Ovary (tissue), 9 donors: ENCODE measurements around the gene MEDAG. TPM values are rescaled to one million over a fixed set of nuclear protein-coding genes. Genes with fewer than 3 reads are reported as not detected.
A peak's percentile ranks its signal among the peaks of the same experiment; 100 is the strongest.

ENCODE experiments used
- DNase-seq, 5 donors: peaks; one replicate each; pipeline ENCODE4 v3.0.0-alpha.2; 2019 to 2020
- H3K27ac ChIP-seq, 2 donors: fragments of 200-600 bp; one replicate each; pipeline versions ENCODE4 v1.5.1 to v1.8.0; 2019 to 2022
- H3K27me3 ChIP-seq: fragments of 200-600 bp; one replicate; pipeline ENCODE4 v1.8.0; 2022
- H3K36me3 ChIP-seq: fragments of 200-600 bp; sonication (generic); one replicate; pipeline ENCODE4 v1.5.1; 2019
- H3K4me1 ChIP-seq: one replicate; pipeline ENCODE4 v1.8.1; 2013; ENCODE audit warnings: mild to moderate bottlenecking, moderate library complexity; ENCODE audit not compliant: insufficient read depth
- H3K4me3 ChIP-seq: fragments of 200-600 bp; sonication (generic); one replicate; pipeline ENCODE4 v1.5.1; 2017
- H3K9me3 ChIP-seq, 2 donors: fragments of 200-600 bp in 1 of 2; sonication (generic) in 1 of 2; one replicate each; pipeline versions ENCODE4 v1.5.1 to v1.8.1; 2013 to 2019; ENCODE audit warnings: mild to moderate bottlenecking in 1 of 2, moderate library complexity in 1 of 2
- CTCF ChIP-seq, 3 donors: fragments of 450-650 bp in 2 of 3; fragments of 200-600 bp in 1 of 3; IDR thresholded peaks; one replicate each; pipeline versions ENCODE4 v1.5.1 to v1.8.0; 2016 to 2022; ENCODE audit warnings: antibody characterized with exemption in 3 of 3, mild to moderate bottlenecking in 1 of 3
- EP300 ChIP-seq: sonication (generic); formaldehyde crosslinking; IDR thresholded peaks from one replicate; pipeline ENCODE4 v1.6.1; 2017; ENCODE audit warnings: antibody characterized with exemption
- POLR2A ChIP-seq: fragments of 450-650 bp; IDR thresholded peaks from one replicate; pipeline ENCODE4 v1.6.1; 2017; ENCODE audit warnings: antibody characterized with exemption, mild to moderate bottlenecking, moderate library complexity
- WGBS, 3 donors: extraction: QIAGEN DNeasy Blood & Tissue Kit in 1 of 3; methylation state at CpG; one replicate each; pipeline versions ENCODE4 v1.1.5 to v1.1.7; 2013 to 2017; 5-methylcytosine and 5-hydroxymethylcytosine counted together
- intact Hi-C, 4 donors: fragments of 100-400 bp; cut with DNase I; formaldehyde crosslinking; loops; one replicate each; pipeline versions ENCODE4 v1.11.0 to v1.15.1; 2022 to 2023
- polyA plus RNA-seq, 2 donors: library from polyadenylated mRNA; stranded (reverse); fragments of 200-250 nt in 1 of 2; fragments of 350-450 nt in 1 of 2; fragmentation: Illumina TruSeq in 1 of 2; extraction: RNeasy Lipid Tissue Mini Kit (QIAGEN cat#74804) in 1 of 2; gene quantifications; one replicate each; pipeline ENCODE4 v1.2.3, GENCODE V29; 2013 to 2014
- total RNA-seq, 7 donors: library from RNA; depleted of rRNA in 2 of 7; stranded (reverse); fragments of >200 nt in 2 of 7; fragmentation: NEBNext Ultra II Directional in 3 of 7; extraction: Animal tissue kit (Norgen Biotek cat#: 25700) in 3 of 7; gene quantifications; one replicate each; pipeline versions ENCODE4 v1.1.0 to v1.2.4, GENCODE V29; 2016 to 2023
- donor health status: DM: no; HTN: no; CAD: no; lungs with moderate emphysema.
- donor health status: DM: no; HTN: no; CAD: no.
- donor health status: Bipolar disorder and iron deficiency.
- donor health status: DM: yes; HTN: yes; CAD: no.
- donor health status: DM: no; HTN: no; CAD: no.
- donor health status: DM: yes; HTN: yes; CAD: no.

MEDAG gene
- total and polyA plus RNA-seq, 9 donors, result 3.5 to 44.0 (median 17.2) TPM

GRCh38 chr13:30877335-30877734 is 28.7 kb upstream of the MEDAG start:
- Histone ChIP-seq H3K4me1 (peaks cover 3% of the 10 kb centered on the region), H3K36me3 (no peaks in the 10 kb centered on the region), H3K4me3 (no peak overlapping the region), H3K9me3 (no peaks in the 10 kb centered on the region), H3K27me3 (no peaks in the 10 kb centered on the region), H3K27ac (no peak overlapping the region)
- TF ChIP-seq CTCF (IDR thresholded peaks at IDR 0.05), result no peak
- no peak for TF ChIP-seq EP300
- TF ChIP-seq POLR2A, result no peak
- no peak for DNase-seq
- intact Hi-C loops, result no loop called here
- 3 to 8% (median 5%) methylated on average over 1 of the region's 1 CpG for WGBS, 3 donors

GRCh38 chr13:30880151-30880855 is 25.8 kb upstream of the MEDAG start:
- H3K27me3 ChIP-seq, result no peaks in the 10 kb centered on the region
- TF ChIP-seq CTCF (IDR thresholded peaks at IDR 0.05) (no peak), POLR2A (no peak), EP300 (no peak)
- WGBS, 3 donors, result 79 to 89% (median 82%) methylated on average over 2 of the region's 2 CpGs
- no peaks in the 10 kb centered on the region for H3K4me1 ChIP-seq
- H3K36me3 ChIP-seq, result no peaks in the 10 kb centered on the region
- no peak for DNase-seq
- H3K4me3 ChIP-seq, result no peak overlapping the region
- intact Hi-C loops, result no loop called here
- no peak overlapping the region for H3K27ac ChIP-seq
- no peaks in the 10 kb centered on the region for H3K9me3 ChIP-seq

- Histone ChIP-seq H3K27me3 (no peaks in the 10 kb centered on the region), H3K9me3 (no peaks in the 10 kb centered on the region), H3K4me3 (no peak overlapping the region), H3K27ac (no peak overlapping the region), H3K4me1 (no peaks in the 10 kb centered on the region), H3K36me3 (no peaks in the 10 kb centered on the region)
- TF ChIP-seq POLR2A, result no peak
- no peak for TF ChIP-seq CTCF (IDR thresholded peaks at IDR 0.05)
- TF ChIP-seq EP300, result peak; percentile 41
- no peak for DNase-seq
- intact Hi-C loops, result no loop called here
- 20 to 48% (median 36%) methylated on average over 4 of the region's 4 CpGs for WGBS, 3 donors
Measured at GRCh38 chr13:30880856-30881155, 25.3 kb upstream of the MEDAG start.

- intact Hi-C loops, result no loop called here
- Histone ChIP-seq H3K4me3 (no peak overlapping the region), H3K36me3 (no peaks in the 10 kb centered on the region), H3K4me1 (no peaks in the 10 kb centered on the region), H3K27me3 (no peaks in the 10 kb centered on the region), H3K9me3 (no peaks in the 10 kb centered on the region), H3K27ac (no peak overlapping the region)
- TF ChIP-seq EP300 (no peak), POLR2A (no peak), CTCF (IDR thresholded peaks at IDR 0.05) (no peak)
- DNase-seq, result no peak
- 60 to 89% (median 82%) methylated on average over 3 of the region's 3 CpGs for WGBS, 3 donors
Measured at GRCh38 chr13:30881191-30881651, 24.9 kb upstream of the MEDAG start.
